Measurements from ENCODE around the gene NELL2. TPM values are rescaled to one million over a fixed set of nuclear protein-coding genes. Genes with fewer than 3 reads are reported as not detected.

NELL2 gene
- total and polyA plus RNA-seq, 9 of the 15 experiments (the other 6 are each of a cell fraction or from before 2014, with no cell fraction given), result 0.32 to 1.1 (median 0.53) TPM

GRCh38 chr12:44750468-44750867 lies 125.6 kb downstream of the NELL2 start (continued):
- no peak for TF ChIP-seq THAP12 (CRISPR knock-in tag; IDR thresholded peaks at IDR 0.05)
- TF ChIP-seq SNAPC5 (CRISPR knock-in tag; IDR thresholded peaks at IDR 0.05), result no peak
- no peak for TF ChIP-seq ATF3 (IDR thresholded peaks at IDR 0.05)
- TF ChIP-seq ATF3 (CRISPR knock-in tag; conservative IDR thresholded peaks at IDR 0.05), result no peak

GRCh38 chr12:44749566-44749965 lies 126.5 kb downstream of the NELL2 start:
- H2AFZ ChIP-seq (ENCODE audit: low read depth, low read length), result no peak overlapping the region
- no peak for TF ChIP-seq ZNF512 (tag; IDR thresholded peaks at IDR 0.05)
- no peak for TF ChIP-seq ZNF140 (CRISPR knock-in tag; IDR thresholded peaks at IDR 0.05)
- TF ChIP-seq CSDE1 (IDR thresholded peaks at IDR 0.05), result no peak
- TF ChIP-seq RBBP5 (IDR thresholded peaks at IDR 0.05; ENCODE audit: borderline replicate concordance, insufficient read depth, low read length, poor library complexity, severe bottlenecking), result no peak
- TF ChIP-seq PREB (CRISPR knock-in tag; IDR thresholded peaks at IDR 0.05), result no peak
- no peak for TF ChIP-seq ADNP (tag; IDR thresholded peaks at IDR 0.05)
- no peak for TF ChIP-seq TCF3 (CRISPR knock-in tag; IDR thresholded peaks at IDR 0.05)
- no peak for TF ChIP-seq MITF (IDR thresholded peaks at IDR 0.05)
- no peak for TF ChIP-seq EWSR1 (IDR thresholded peaks at IDR 0.05; ENCODE audit: borderline replicate concordance, low read depth, partially characterized antibody)
- H3K4me2 ChIP-seq (ENCODE audit: insufficient read depth, low read length), result no peak overlapping the region
- no TSS peak for BruUV-seq (replicated peaks)
- H3K4me3 ChIP-seq, result no peak overlapping the region
- no peak overlapping the region for H3K9ac ChIP-seq (ENCODE audit: insufficient read depth in 1 of 2, low read depth in 2 of 2, low read length in 2 of 2)
- H3K27me3 ChIP-seq (ENCODE audit: control insufficient read depth in 2 of 2, insufficient read depth in 2 of 2, low read length in 2 of 2), result no peaks in the 10 kb centered on the region
- no peaks in the 10 kb centered on the region for H3K9me3 ChIP-seq (replicated peaks; ENCODE audit: control insufficient read depth, insufficient read depth, low read depth, low read length)
- ChIA-PET CTCF (ENCODE audit: low intra/inter-chr PET ratio) (no interaction called here), POLR2A (no interaction called here)
- in situ Hi-C loops (cut with MboI), result no loop called here
- DNase-seq (ENCODE audit: extremely low read depth in 1 of 4, low spot score in 3 of 4) (no peak), FAIRE-seq (no peak), ATAC-seq (no peak)
- H3K9me1 ChIP-seq (ENCODE audit: control insufficient read depth, insufficient read depth, low read length), result no peaks in the 10 kb centered on the region
- H3K36me3 ChIP-seq (ENCODE audit: control insufficient read depth, insufficient read depth, low read length), result no peaks in the 10 kb centered on the region
- intact Hi-C loops (cut with micrococcal nuclease), result no loop called here
- H4K20me1 ChIP-seq (replicated peaks; ENCODE audit: control insufficient read depth, insufficient read depth, low read length), result no peaks in the 10 kb centered on the region
- 4% methylated on average over 6 of the region's 6 CpGs for WGBS (ENCODE audit: insufficient coverage, low coverage, missing lambda C conversion rate)
- no peaks in the 10 kb centered on the region for H3K4me1 ChIP-seq (replicated peaks in 1 of 2; ENCODE audit: control insufficient read depth in 2 of 2, insufficient read depth in 2 of 2, low read length in 2 of 2)
- H3K79me2 ChIP-seq (ENCODE audit: control insufficient read depth, insufficient read depth, low read length), result no peaks in the 10 kb centered on the region
- no peak overlapping the region for H3K27ac ChIP-seq (ENCODE audit: extremely low read depth, low read depth, low read length)

Measured in K562 (cell line).